Measurements from ENCODE around the gene SUGP2.

SUGP2 gene

DNA sequence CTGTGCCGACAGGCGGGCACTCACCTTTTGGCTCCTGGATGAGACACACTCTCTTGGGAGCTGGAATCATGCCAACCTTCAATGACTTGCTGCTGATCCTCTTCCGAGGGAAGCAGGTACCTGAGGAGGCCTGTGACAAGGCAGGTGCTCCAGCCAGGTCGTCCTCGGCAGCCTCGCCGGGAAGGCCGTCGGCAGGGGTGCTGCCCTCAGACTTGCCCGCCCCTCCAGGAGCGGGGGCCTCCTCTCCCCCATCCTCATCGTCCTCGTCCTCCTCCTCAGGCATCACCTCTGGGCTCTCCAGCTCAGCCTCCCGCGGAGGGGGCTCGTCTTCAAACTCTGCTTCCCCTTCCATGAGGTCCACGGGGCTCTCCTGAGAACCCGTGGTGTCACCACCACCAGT lies 29.2 kb downstream of the SUGP2 start:
- TF ChIP-seq CTCF (IDR thresholded peaks at IDR 0.05) = no peak

GRCh38 chr19:18999896-19000620 lies 33.3 kb downstream of the SUGP2 start:
- TF ChIP-seq CTCF (IDR thresholded peaks at IDR 0.05) = peak; percentile 24; the same call in 1 of the 2 replicates

- TF ChIP-seq CTCF (IDR thresholded peaks at IDR 0.05) = no peak
Observed at GRCh38 chr19:18999016-18999758, 34.1 kb downstream of the SUGP2 start.

GRCh38 chr19:18998276-18998675 lies 35.0 kb downstream of the SUGP2 start:
- TF ChIP-seq CTCF (IDR thresholded peaks at IDR 0.05) = no peak

- no peak for TF ChIP-seq CTCF (IDR thresholded peaks at IDR 0.05)
Observed at GRCh38 chr19:18996796-18997394, 36.4 kb downstream of the SUGP2 start.

- TF ChIP-seq CTCF (IDR thresholded peaks at IDR 0.05) = no peak
Observed at GRCh38 chr19:18996351-18996750, 37.0 kb downstream of the SUGP2 start.

DNA sequence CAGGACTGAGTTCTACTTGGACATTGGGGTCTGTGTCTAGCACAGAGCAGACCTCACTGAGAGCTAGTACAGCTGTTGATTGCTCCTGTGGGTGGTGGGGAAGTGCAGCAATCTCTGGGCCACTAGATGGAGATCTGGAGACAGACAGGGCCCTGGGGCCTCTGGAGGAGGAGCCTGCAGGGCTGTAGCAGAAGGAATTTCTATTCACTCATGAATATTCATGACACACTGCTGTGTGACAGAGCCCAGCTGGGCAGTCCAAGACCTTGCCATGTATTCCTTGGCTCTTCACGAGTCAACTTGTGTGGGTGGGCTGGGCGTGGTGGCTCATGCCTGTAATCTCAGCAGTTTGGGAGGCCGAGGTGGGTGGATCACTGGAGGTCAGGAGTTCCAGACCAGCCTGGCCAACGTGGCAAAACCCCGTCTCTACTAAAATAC lies 37.5 kb downstream of the SUGP2 start:
- TF ChIP-seq CTCF (IDR thresholded peaks at IDR 0.05) = peak; percentile 62

Measured in LNCAP (cell line).